ENCODE measurements around the gene AP1G2.
"Not testable (repeated sequence)": the region's sequence is repeated elsewhere in the genome, so short reads cannot be mapped to it uniquely, and the experiment has no call there.

AP1G2 gene

DNA sequence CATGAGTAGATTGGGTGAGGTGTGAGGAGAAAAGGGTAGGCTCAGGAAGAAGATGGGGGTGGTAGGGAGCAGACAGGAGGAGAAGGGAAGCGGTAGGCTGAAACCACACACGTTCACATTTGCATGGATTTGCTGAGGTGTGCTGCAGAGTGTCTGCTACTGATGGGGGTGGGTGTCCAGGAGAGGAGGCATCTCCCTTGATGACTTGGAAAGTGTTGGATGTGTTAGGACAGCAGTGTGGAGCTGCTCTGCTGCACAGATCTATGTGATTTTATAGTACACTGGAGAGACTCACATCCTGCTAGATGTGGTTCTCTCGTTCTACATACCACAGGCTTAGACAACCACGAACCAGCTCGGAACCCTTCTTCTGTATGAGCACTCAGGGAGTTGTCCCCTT lies 25.3 kb downstream of the AP1G2 start:
- no peak for DNase-seq (ENCODE audit: low read depth in 4 of 4, low spot score in 1 of 4)

DNA sequence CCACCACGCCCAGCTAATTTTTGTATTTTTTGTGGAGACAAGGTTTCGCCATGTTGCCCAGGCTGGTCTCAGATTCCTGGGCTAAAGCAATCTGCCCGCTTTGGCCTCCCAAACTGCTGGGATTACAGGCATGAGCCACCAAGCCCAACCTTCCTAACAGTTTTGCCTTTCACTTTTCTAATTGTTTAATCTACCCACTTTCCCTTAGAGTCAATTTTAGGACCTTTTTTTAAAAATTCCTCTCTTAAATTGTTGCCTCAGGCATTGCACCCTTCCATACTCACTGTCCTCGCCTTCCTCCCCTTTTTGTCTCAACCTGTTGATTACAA lies 27.5 kb downstream of the AP1G2 start:
- DNase-seq (ENCODE audit: low read depth in 4 of 4, low spot score in 1 of 4): no peak

DNA sequence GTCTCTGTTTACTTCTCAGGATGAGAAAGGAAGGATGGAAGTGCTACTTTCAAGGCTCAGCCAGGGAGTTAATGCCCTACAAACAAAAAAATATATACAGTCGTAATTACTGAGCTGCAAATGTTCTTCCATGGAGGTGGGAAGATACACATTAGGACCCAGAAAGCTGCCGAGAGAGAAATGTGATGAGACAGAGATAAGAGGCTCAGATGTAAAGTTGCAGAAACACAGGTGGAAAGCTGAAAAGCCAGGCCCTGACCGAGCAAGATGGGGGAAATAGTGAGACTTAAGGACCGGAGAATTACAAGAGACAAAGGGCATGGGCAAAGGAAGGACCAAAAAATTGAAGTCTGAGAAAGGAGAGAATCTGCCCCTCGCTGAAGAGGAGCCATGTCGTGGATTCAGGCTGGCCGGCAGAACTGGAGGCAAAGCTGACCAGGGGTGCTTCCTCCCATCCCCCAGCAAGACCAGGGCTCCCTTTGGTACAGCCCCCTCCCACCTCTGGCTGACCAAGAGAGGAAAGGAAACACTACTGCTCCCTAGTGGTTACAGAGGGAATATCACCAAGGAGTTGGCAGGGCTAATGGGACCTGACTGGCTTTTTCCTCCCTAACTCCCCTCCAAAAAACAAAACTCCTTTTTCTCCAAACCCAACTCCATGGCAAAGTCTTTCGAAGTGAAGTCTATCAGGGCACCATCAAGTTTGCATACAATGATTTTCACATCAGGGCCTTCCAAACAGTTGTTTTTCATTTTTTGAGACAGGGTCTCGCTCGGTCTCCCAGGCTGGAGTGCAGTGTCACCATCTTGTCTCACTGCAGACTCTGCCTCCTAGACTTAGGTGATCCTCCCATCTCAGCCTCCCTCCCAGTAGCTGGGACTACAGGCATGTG lies 28.1 kb downstream of the AP1G2 start:
- DNase-seq (ENCODE audit: low read depth in 4 of 4, low spot score in 1 of 4): no peak

DNA sequence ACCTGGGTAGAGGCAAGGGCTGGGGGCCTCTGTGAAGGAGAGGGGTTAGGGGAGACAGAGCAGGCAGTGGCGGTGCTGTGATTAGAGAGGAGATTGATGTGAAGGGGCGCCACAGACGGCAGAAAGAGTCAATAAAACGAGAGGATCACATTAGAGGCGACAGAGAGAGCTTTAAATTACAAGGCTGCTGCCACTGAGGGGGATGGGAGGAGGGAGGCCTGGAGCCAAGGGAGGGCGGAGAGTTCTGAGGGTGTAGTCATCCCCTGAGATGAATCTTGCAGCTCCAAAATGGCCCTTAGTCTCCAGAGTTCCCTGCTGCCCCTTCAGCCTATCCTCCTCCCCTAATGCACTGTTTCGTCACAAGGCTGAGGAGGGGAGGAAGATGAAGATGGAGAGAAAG lies 28.8 kb downstream of the AP1G2 start:
- DNase-seq (ENCODE audit: low read depth in 4 of 4, low spot score in 1 of 4): no peak

DNA sequence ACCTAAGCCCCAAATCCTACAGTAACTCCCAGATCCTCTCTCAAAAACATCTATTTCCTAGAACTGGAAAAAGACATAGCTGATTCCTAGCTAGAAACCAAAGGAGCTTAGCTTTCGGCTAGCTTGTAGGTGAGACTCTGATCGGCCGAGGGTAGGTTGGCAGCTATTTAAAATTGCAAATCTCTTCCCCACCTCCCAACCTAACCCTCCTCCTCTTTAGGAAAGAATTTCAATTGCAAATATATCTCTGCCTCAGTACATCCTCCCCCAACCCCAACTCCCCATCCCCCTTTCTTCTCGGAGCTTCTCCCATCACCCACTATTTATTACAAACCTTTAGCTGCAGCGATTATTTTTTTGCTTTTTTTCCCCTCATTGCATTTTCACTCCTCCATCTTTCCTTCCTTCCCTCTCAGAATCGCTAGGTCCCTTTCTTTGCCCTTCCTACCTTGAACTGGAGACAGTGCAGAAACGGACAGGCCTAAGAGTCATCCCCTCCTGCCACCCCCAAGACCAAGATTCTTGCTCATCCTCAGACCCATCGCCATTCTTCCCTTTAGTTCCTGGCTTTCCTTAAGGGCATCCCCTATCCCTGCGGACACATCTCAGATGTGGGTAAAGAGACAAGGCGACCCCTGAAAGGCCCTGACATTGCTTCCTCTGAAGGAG lies 29.4 kb downstream of the AP1G2 start:
- no peak for DNase-seq (ENCODE audit: low read depth in 4 of 4, low spot score in 1 of 4)

DNA sequence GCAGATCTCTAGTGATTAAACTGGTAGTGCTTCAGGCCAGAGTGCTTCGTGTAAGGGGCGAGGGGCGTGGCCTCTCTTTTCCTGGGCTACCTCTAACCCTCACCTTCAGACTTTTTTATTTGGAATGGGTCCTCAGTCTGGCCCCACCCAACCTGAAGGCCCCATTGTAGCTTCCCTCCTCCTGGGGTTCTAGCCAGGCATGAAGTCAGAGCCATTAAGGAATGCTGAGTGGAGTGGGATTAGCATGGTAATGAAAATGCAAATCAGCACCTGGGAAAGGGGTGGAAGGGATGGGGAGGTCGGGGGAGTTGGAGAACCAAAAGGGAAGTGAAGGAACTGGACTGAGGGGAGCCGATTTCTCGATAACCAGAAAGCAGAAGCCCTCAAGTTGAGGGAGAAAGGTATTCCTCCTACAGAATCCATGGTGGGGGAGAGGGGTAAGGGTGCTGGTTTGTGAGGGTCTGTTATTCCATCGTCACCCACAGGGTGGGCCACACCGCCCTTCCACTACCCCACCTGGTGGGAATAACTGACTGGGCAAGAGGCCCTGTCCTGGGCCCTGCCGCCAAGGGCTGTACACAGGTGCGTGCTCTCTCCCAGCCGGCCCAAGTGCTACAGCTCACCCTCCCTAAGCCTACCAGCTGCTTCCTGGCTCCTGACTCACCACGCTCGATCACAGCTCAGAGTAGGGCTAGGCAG lies 30.1 kb downstream of the AP1G2 start:
- no peak for DNase-seq (ENCODE audit: low read depth in 4 of 4, low spot score in 1 of 4)

DNA sequence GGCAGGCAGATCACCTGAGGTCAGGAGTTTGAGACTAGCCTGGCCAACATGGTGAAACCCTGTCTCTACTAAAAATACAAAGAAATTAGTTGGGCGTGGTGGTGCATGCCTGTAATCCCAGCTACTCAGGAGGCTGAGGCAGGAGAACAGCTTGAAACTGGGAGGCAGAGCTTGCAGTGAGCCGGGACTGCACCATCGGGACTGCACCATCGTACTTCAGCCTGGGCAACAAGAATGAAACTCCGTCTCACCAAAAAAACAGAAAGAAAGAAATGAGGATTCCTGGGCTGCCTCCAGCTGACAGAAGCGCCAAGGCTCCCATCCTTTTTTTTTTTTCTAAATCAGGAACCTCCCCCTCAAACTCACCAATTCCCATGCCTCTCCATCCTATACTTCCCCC lies 30.7 kb downstream of the AP1G2 start:
- not testable (repeated sequence) for DNase-seq (ENCODE audit: low read depth in 4 of 4, low spot score in 1 of 4)

DNA sequence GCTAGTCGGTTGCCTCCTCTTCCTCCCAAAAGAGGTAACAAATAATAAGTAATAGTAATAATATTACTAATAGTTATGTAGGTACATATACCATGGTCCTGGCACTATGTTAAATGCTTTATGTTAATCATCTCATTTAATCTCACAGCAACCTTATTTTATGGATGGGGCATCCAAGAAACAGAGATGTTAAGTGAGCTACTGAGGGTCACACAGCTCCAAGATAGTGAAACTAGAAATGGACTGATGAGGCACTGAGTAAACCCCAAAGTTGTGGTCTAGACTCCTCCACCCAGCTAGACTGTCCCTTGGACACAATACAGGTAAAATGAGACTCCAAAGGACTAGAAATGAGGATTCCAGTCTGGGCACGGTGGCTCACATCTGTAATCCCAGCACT lies 31.1 kb downstream of the AP1G2 start:
- no peak for DNase-seq (ENCODE audit: low read depth in 4 of 4, low spot score in 1 of 4)

DNA sequence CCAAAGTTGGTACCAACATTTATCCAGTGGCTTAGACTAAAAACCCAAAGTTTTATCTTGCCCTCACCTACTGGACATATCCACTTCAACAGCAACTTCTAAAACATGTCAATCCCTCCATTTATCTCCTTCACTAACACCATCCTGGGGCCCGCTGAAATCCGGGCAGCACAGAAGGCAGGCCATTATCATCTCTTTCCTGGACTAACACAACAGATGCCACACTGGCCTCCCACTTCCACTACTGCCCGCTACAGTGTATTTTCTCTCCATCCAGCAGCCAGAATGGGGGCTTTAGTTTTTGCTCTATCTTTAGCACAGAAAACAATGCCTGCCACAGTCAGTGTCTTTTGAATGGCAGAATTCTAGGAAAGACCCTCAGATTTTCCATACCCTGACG lies 31.6 kb downstream of the AP1G2 start:
- no peak for DNase-seq (ENCODE audit: low read depth in 4 of 4, low spot score in 1 of 4)

DNA sequence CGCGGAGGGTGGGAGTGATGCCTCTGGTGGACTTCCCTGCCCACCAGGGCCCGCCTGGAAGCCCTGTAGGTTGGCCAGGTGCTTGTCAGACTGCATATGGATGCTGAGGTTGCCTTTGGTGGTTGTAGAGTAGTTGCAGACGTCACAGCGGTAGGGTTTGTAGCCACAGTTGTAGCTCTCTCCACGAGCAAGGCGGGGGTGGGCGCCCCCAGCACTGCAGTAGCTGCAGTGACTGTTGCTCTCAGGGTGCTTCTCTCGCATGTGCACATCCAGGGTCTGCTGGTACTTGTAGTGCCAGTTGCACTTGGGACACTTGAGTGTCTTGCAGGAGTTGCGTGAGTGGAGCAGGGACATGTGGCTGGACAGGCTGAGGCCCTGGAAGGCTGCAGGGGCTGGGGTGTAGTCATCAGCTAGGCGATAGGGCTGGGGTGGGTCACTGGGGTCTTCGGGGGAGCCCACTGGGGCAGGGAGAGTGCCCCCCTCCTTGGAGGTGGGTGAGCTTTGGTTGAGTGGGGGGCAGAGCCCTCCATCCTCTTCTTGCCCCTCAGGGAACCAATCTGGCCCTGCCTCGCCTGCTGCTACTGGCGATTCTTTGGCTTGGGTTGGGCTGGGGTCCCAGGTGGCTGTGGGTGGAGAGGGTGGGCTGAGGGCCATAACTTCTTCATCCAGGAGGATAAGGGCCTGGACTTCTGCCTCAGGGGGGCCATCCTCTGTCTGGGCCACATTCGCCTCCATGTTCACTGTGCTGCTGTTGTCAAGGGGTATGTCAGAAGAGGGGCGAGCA lies 33.7 kb downstream of the AP1G2 start:
- DNase-seq (ENCODE audit: low read depth in 4 of 4, low spot score in 1 of 4): no peak

DNA sequence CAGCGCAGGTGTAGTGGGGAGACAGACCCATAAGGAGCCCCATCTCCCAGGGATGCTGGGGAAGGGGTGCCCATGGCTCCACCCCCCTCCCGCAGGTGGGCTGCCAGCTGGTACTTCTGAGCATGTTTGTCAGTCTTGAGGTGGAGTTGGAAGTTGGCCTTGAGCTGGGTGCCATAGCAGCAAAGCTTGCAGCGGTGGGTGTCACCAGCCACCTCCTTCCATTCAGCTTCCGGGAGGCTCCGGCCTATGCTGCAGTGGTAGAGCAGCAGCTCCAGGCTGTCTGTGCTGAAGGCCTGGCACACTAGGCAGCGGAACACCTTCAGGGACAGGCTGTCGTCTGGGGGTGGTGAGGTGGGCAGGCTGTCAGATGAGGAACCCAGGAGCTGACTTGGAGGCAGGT lies 34.9 kb downstream of the AP1G2 start:
- no peak for DNase-seq (ENCODE audit: low read depth in 4 of 4, low spot score in 1 of 4)

DNA sequence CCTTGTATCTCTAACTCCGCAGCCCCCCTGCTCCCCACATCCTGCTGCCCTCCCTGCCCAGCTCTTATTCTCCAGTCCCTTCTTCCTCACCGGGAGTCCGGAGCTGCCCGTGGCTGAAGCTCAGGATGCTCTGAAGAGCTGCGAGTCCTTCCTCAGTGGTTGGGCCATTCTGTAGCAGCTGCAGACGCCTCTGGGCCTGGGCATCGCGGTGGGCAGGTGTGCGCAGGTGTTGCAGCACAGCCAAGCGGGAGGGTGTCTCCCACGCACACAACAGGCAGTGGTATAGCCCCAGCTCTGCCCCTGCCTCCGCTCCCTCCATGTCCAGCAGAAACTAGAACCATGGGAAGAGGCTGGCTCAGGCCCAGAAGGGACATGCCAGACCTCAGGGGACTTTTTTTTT lies 36.2 kb downstream of the AP1G2 start:
- no peak for DNase-seq (ENCODE audit: low read depth in 4 of 4, low spot score in 1 of 4)

DNA sequence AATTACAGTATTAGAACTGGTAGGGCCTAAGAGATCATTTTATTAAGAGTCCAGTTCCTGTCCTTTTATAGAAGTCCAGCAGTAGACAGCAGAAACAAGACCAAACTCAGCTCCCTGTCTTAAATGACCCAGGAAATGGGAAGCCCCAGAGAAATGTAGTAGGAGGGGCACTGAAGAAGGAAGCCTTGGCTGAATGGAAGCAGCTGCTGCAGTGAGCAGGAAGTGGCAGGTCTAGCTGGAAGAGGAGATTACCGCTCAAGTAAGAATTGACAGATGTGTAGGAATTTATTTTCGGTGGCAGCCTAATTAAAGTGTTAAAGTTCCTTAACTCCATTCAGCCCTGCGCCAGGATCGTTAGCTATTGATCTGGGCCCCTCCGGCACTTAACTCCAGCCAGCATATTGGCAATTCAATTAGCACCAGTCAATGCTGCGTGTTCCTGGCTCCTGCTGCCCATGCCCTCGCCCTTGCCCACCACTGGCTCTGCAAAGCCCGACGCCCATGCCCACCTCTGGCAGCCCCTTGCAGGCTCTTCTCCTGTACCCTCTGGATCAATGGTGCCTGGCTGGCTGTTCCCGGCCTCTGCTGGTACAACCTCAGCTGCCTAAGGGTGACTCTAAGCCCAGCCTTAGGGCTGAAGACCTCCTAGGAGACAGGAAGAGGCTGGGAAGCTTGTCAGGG lies 37.1 kb downstream of the AP1G2 start:
- DNase-seq (ENCODE audit: low read depth in 4 of 4, low spot score in 1 of 4): no peak

DNA sequence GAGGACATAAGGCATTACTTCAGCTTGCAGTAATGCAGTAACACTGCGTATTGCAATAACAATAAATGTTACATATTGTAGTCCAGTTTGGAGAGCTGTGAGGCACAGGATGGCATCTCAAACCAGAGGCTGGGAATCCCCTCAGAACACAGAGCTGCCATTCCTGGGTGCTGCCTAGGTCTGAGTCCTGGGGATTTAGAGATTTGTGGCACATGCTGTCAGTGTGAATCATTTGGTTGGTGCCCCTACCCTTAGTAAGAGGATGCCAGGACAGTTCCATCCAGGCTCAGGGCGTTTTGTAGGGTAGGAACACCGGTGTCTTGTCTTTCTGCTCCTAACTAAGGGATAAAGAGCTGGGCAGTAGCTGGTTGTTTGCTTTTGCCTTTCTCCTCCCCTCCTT lies 38.6 kb downstream of the AP1G2 start:
- DNase-seq (ENCODE audit: low read depth in 4 of 4, low spot score in 1 of 4): no peak

DNA sequence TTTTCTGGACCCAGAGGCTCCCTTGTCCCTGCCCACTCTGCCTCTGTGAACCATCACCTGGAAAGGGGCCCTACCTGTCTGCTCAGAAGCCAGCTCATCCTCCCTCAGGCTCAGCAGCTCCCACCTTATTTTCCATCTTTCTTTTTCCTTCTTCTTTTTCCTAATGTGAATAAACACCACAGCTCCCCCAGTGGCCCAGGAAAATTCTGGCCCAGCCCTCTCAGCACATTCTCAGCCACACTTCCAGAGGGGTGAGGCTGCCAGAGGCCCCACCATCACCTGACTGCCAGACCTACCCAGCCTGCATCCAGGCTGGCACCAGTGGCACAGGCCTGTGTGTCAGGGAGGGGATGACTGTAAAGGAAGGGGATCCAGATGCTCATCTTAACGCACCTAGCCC lies 39.0 kb downstream of the AP1G2 start:
- DNase-seq (ENCODE audit: low read depth in 4 of 4, low spot score in 1 of 4): no peak

DNA sequence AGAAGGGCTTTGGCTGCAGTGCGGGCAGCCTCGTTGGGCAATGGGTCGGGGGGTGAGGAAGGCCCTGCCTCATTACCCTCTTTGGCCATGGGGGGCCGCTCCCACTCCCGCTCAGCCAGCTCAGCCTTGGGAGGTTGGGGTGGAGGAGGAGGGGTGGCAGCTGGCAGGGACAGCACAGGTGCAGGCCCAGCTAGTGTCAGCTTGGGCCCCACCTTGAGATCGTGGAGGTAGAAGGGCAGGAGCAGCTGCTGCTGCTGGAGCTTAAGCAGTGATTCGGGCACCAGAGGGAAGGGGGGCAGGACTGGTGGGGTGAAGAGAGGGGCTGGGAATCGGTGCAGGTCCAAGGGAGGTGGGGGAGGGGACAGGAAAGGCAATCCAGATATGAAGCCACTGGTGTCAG lies 42.0 kb downstream of the AP1G2 start:
- no peak for DNase-seq (ENCODE audit: low read depth in 4 of 4, low spot score in 1 of 4)

DNA sequence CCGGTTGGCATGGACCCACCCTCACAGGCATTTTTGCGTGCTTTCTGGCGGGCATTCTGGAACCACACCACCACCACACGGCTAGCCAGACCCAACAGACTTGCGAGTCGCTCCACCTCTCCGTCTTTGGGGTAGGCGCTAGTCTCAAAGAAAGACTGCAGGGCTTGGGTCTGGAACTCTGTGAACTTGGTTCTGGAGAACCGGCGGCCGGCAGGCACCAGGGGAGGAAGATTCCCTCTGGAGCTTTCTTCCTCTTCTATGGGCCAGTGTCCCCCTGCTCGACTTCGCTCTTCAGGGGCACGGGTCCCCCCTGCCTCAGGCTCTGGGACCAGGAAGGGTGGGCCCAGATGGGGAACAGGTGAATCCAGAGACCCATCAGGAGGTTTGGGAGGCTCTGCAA lies 42.6 kb downstream of the AP1G2 start:
- no peak for DNase-seq (ENCODE audit: low read depth in 4 of 4, low spot score in 1 of 4)

DNA sequence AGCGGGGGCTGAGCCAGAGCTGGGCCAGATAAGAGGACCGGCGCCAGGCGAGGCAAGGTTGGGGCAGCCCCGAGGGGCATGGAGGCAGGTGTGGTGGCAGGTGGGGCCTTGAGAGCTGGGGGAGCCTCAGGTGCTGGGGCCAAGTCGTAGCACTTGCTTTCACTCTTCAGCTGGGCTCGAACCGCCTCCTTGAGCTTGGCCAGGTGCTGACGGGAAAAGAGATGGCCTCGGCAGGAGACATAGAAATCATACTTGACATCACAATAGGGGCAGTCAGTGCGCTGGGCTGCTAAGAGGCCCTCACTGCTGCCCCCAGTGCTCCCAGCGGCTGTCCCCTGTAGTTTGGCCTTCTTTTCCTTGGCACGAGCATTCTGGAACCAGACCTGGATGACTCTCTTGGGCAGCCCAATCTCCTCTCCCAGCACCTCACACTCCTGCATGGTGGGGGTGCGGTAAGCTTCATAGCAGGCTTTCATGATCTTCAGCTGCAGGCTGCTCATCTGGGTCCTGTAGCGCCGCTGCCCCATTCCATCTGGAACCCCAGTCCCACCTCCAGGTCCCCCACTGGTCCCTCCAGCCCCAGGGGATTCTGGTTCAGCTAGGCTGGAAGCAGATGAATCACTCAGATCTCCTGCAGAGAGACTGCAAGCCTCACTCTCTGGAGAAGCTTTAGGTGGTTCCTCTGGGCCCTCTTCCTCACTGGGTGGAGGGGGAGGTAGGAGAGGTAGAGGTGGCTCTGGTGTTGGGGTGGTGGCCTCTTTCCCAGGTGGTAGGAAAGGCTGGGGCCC lies 44.2 kb downstream of the AP1G2 start:
- no peak for DNase-seq (ENCODE audit: low read depth in 4 of 4, low spot score in 1 of 4)

DNA sequence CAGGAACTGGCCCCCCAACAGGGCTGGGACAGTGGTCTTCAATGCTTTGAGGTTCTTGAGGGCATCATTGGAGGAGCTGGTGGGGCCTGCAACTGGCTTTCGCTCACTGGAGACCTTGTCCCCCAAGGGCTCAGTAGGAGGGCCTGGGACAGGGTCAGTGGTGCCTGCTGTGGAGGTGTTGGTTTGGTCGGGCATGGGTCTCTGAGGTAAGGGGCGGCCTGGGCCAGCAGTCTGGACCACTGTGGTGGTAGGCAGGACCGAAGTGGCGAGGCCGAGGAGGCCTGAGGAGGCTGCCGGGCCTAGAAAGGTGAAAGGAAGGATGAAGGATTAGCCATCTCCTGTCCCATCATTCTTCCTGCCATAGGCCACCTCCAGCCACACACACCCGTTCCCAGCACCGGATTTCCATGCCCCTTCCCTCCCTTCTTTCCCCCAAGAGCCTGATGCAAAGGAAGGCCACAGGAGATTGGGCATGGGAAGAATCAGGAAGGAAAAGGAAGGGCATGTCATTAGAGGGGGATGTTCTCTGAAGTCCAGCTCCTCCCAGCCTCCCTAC lies 44.9 kb downstream of the AP1G2 start:
- DNase-seq (ENCODE audit: low read depth in 4 of 4, low spot score in 1 of 4): no peak

All from stimulated activated CD4-positive, alpha-beta T cell treated with anti-CD3 and anti-CD28 coated beads, Interleukin-1b, Interleukin-23, amount 100 ng/mL, for 24 hours (primary cell).